SK-N-SH (cell line): ENCODE data around the gene WFDC6. TPM values are rescaled to one million over a fixed set of nuclear protein-coding genes. Genes with fewer than 3 reads are reported as not detected.

Experiments
- CTCF ChIA-PET: fragments of 300-600, 350-600 bp; formaldehyde crosslinking; extraction: SDS; loops from one replicate; lab custom pipeline; 2021; lab: Yijun Ruan, JAX
- POLR2A ChIA-PET: fragments of 350-600 bp; sonication (Branson Sonifier 250); formaldehyde crosslinking; extraction: SDS; loops from one replicate; lab custom pipeline; 2020; ENCODE audit warnings: antibody characterized with exemption, inconsistent platforms; lab: Yijun Ruan, JAX
- DNase-seq: peaks from one replicate; pipeline ENCODE4 v3.0.0; 2012
- H2AFZ ChIP-seq: fragments of 200-600 bp; sonication (generic); 2 replicates; pipeline ENCODE4 v1.8.1; 2016; ENCODE audit warnings: antibody characterized with exemption, mild to moderate bottlenecking, low read depth
- H3F3A ChIP-seq: fragments of 200-600 bp; sonication (generic); replicated peaks from 2 replicates; pipeline ENCODE3; 2016; ENCODE audit warnings: antibody characterized with exemption, mild to moderate bottlenecking; ENCODE audit not compliant: insufficient read depth
- H3K27ac ChIP-seq, 2 experiments: fragments of 200-500 bp in 1 of 2; fragments of 200-600 bp in 1 of 2; sonication (Bioruptor generic) in 1 of 2; sonication (generic), shearing (Covaris generic) in 1 of 2; 2 replicates each; pipeline versions ENCODE4 v1.5.1 to v1.6.1; 2014 to 2016; ENCODE audit warnings: low read depth in 2 of 2, inconsistent platforms in 1 of 2, low read length in 1 of 2, mild to moderate bottlenecking in 1 of 2, mixed read lengths in 1 of 2
- H3K27me3 ChIP-seq: fragments of 200-600 bp; sonication (generic), shearing (Covaris generic); 2 replicates; pipeline ENCODE4 v1.6.1; 2016; ENCODE audit warnings: mixed run types; ENCODE audit not compliant: insufficient read depth
- H3K36me3 ChIP-seq, 2 experiments: fragments of 200-500 bp in 1 of 2; fragments of 200-600 bp in 1 of 2; sonication (Bioruptor generic) in 1 of 2; sonication (generic) in 1 of 2; replicated peaks in 1 of 2; 2 replicates each; pipeline versions ENCODE3 to v1.5.1; 2014 to 2016; ENCODE audit warnings: low read length in 1 of 2, mild to moderate bottlenecking in 1 of 2; ENCODE audit not compliant: insufficient read depth in 2 of 2, control insufficient read depth in 1 of 2
- H3K4me1 ChIP-seq, 2 experiments: fragments of 200-500 bp in 1 of 2; fragments of 200-600 bp in 1 of 2; sonication (Bioruptor generic) in 1 of 2; sonication (generic), shearing (Covaris generic) in 1 of 2; 2 replicates each; pipeline versions ENCODE4 v1.5.1 to v1.6.1; 2014 to 2016; ENCODE audit warnings: low read depth in 1 of 2, low read length in 1 of 2, mixed run types in 1 of 2; ENCODE audit not compliant: insufficient read depth in 2 of 2, control insufficient read depth in 1 of 2
- H3K4me2 ChIP-seq: fragments of 200-600 bp; sonication (generic), shearing (Covaris generic); 2 replicates; pipeline ENCODE4 v1.6.1; 2017; ENCODE audit warnings: mixed run types
- H3K4me3 ChIP-seq, 2 experiments: fragments of 200-500 bp in 1 of 2; fragments of 200-600 bp in 1 of 2; sonication (Bioruptor generic) in 1 of 2; sonication (generic), shearing (Covaris generic) in 1 of 2; 2 replicates each; pipeline versions ENCODE4 v1.5.1 to v1.8.1; 2014 to 2016; ENCODE audit warnings: low read depth in 2 of 2, inconsistent platforms in 1 of 2, low read length in 1 of 2, mild to moderate bottlenecking in 1 of 2, mixed read lengths in 1 of 2, moderate library complexity in 1 of 2
- H3K79me2 ChIP-seq: fragments of 200-600 bp; sonication (generic); 2 replicates; pipeline ENCODE4 v1.8.1; 2017; ENCODE audit warnings: mild to moderate bottlenecking; ENCODE audit not compliant: insufficient read depth
- H3K9ac ChIP-seq: fragments of 200-600 bp; sonication (generic); 2 replicates; pipeline ENCODE4 v1.6.1; 2017; ENCODE audit warnings: mixed run types
- H3K9me2 ChIP-seq: fragments of 200-600 bp; sonication (generic); 2 replicates; pipeline ENCODE4 v1.6.1; 2017; ENCODE audit warnings: mixed run types
- H3K9me3 ChIP-seq: fragments of 200-600 bp; sonication (generic); 2 replicates; pipeline ENCODE4 v1.6.1; 2017; ENCODE audit warnings: mixed run types, mild to moderate bottlenecking, moderate library complexity
- H4K20me1 ChIP-seq: fragments of 200-600 bp; sonication (generic); 2 replicates; pipeline ENCODE4 v1.6.1; 2017; ENCODE audit warnings: mild to moderate bottlenecking, mixed run types; ENCODE audit not compliant: insufficient read depth
- ELF1 ChIP-seq: IDR thresholded peaks from 2 replicates; pipeline ENCODE4 v1.4.0; 2012
- FOSL2 ChIP-seq: IDR thresholded peaks from 2 replicates; pipeline ENCODE4 v1.4.0; 2012; ENCODE audit warnings: low read depth, mild to moderate bottlenecking, moderate library complexity, borderline replicate concordance
- FOXM1 ChIP-seq: IDR thresholded peaks from 2 replicates; pipeline ENCODE4 v1.4.0; 2012; ENCODE audit warnings: low read depth, mild to moderate bottlenecking
- GABPA ChIP-seq: IDR thresholded peaks from 2 replicates; pipeline ENCODE4 v1.4.0; 2012; ENCODE audit warnings: low read depth, mild to moderate bottlenecking
- GATA2 ChIP-seq: sonication (generic); formaldehyde crosslinking; IDR thresholded peaks from 2 replicates; pipeline ENCODE4 v1.5.0; 2020; ENCODE audit warnings: mild to moderate bottlenecking, missing genetic modification reagents
- POLR2AphosphoS5 ChIP-seq: IDR thresholded peaks from 2 replicates; pipeline ENCODE4 v1.6.1; 2012; ENCODE audit warnings: low read depth, low read length
- SIN3A ChIP-seq: IDR thresholded peaks from 2 replicates; pipeline ENCODE4 v1.6.1; 2012; ENCODE audit warnings: low read depth, mild to moderate bottlenecking, low read length, moderate library complexity, borderline replicate concordance
- SMC3 ChIP-seq: IDR thresholded peaks from 2 replicates; pipeline ENCODE4 v1.6.1; 2012; ENCODE audit warnings: low read depth, low read length, improper control_type of control experiment
- TCF12 ChIP-seq: IDR thresholded peaks from 2 replicates; pipeline ENCODE4 v1.4.0; 2012
- TEAD4 ChIP-seq: IDR thresholded peaks from 2 replicates; pipeline ENCODE4 v1.4.0; 2012; ENCODE audit warnings: mild to moderate bottlenecking, borderline replicate concordance; ENCODE audit not compliant: insufficient read depth
- WGBS: methylation state at CpG from one replicate; pipeline ENCODE4 v1.1.6; 2017; ENCODE audit warnings: low lambda C conversion rate; 5-methylcytosine and 5-hydroxymethylcytosine counted together
- polyA plus RNA-seq, 3 experiments: library from polyadenylated mRNA; depleted of rRNA; stranded (reverse); fragments of >200 nt; gene quantifications; 2 replicates each; pipeline ENCODE4 v1.2.3, GENCODE V29; 2012
- TF ChIP-seq, protein P1 (sequence below): IDR thresholded peaks from 2 replicates; pipeline ENCODE4 v1.6.1; 2012; ENCODE audit warnings: mild to moderate bottlenecking, low read depth, low read length, moderate library complexity
- TF ChIP-seq, protein P2 (sequence below): fragments of 150-350 bp; IDR thresholded peaks from 2 replicates; pipeline ENCODE4 v1.6.1; 2017; ENCODE audit warnings: antibody characterized with exemption, low read length, low read depth, borderline replicate concordance
- TF ChIP-seq, protein P3 (sequence below): IDR thresholded peaks from 2 replicates; pipeline ENCODE4 v1.4.0; 2012; ENCODE audit warnings: low read depth, borderline replicate concordance
- TF ChIP-seq, protein P4 (sequence below): IDR thresholded peaks from 2 replicates; pipeline ENCODE4 v1.4.0; 2012; ENCODE audit warnings: low read depth
- TF ChIP-seq, protein P5 (sequence below): IDR thresholded peaks from 2 replicates; pipeline ENCODE4 v1.4.0; 2012; ENCODE audit warnings: low read depth, borderline replicate concordance

The WFDC6 gene
- polyA plus RNA-seq, 1 of the 3 experiments (the other 2 are of a cell fraction): not detected

DNA sequence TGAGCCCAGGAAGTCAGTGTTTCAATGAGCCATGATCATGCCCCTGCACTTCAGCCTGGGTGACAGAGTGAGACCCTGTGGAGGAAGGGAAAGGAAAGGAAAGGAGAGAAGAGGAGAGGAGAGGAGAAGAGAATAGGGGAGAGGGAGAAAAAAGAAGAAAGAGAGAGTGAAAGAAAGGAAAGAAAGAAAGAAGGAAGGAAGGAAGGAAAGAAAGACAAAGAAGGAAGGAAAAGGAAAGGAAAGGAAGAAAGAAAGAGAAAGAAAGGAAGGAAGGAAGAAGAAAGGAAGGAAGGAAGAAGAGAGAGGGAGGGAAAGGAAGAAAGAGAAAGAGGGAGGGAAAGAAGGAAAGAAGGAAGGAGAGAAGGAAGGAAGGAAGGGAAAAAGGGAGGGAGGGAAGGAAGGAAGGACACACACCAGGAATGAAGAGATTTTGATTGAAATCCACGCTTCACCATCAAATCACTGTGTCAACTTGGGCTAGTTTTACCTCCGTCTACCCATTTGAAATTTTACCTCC lies 25.5 kb upstream of the WFDC6 start:
- H3F3A ChIP-seq: no peaks in the 10 kb centered on the region
- POLR2A ChIA-PET: no interaction called here
- no peak overlapping the region for H2AFZ ChIP-seq
- H3K4me2 ChIP-seq: no peak overlapping the region
- TF ChIP-seq, protein P1, sequence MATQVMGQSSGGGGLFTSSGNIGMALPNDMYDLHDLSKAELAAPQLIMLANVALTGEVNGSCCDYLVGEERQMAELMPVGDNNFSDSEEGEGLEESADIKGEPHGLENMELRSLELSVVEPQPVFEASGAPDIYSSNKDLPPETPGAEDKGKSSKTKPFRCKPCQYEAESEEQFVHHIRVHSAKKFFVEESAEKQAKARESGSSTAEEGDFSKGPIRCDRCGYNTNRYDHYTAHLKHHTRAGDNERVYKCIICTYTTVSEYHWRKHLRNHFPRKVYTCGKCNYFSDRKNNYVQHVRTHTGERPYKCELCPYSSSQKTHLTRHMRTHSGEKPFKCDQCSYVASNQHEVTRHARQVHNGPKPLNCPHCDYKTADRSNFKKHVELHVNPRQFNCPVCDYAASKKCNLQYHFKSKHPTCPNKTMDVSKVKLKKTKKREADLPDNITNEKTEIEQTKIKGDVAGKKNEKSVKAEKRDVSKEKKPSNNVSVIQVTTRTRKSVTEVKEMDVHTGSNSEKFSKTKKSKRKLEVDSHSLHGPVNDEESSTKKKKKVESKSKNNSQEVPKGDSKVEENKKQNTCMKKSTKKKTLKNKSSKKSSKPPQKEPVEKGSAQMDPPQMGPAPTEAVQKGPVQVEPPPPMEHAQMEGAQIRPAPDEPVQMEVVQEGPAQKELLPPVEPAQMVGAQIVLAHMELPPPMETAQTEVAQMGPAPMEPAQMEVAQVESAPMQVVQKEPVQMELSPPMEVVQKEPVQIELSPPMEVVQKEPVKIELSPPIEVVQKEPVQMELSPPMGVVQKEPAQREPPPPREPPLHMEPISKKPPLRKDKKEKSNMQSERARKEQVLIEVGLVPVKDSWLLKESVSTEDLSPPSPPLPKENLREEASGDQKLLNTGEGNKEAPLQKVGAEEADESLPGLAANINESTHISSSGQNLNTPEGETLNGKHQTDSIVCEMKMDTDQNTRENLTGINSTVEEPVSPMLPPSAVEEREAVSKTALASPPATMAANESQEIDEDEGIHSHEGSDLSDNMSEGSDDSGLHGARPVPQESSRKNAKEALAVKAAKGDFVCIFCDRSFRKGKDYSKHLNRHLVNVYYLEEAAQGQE: no peak
- TF ChIP-seq SIN3A: no peak
- no peak for TF ChIP-seq FOSL2
- no peak for TF ChIP-seq GABPA
- no peaks in the 10 kb centered on the region for H3K36me3 ChIP-seq
- H3K9me3 ChIP-seq: no peaks in the 10 kb centered on the region
- no peaks in the 10 kb centered on the region for H4K20me1 ChIP-seq
- H3K79me2 ChIP-seq: no peaks in the 10 kb centered on the region
- H3K9ac ChIP-seq: no peak overlapping the region
- CTCF ChIA-PET: no interaction called here
- no peak for DNase-seq
- no peak overlapping the region for H3K4me3 ChIP-seq
- H3K27me3 ChIP-seq: no peaks in the 10 kb centered on the region; the same call in 1 of the 2 replicates
- no peaks in the 10 kb centered on the region for H3K4me1 ChIP-seq
- 0% methylated on average over 2 of the region's 2 CpGs for WGBS
- H3K27ac ChIP-seq: no peak overlapping the region
- no peaks in the 10 kb centered on the region for H3K9me2 ChIP-seq

DNA sequence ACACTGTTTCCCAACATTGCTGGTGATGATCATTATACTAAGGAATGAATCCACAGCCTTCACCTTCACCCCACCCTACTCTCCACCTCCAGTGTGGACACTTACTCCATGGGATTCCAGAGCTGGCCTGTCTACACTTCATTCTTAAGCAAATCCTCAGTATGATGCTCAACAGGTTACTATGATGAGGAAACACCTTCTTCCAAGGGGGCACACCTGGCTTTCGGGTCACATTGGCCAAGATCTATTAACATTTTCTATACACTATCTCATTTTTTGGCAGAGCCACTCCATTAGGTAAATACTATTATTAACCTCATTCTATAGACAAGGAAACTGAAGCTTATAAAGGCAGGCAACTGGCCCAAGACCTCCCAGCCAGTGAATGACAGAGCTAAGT lies 15.9 kb upstream of the WFDC6 start:
- POLR2A ChIA-PET: no interaction called here
- Histone ChIP-seq H3K4me2 (no peak overlapping the region), H3K9me3 (no peaks in the 10 kb centered on the region), H3K36me3 (no peaks in the 10 kb centered on the region), H3F3A (no peaks in the 10 kb centered on the region), H3K4me3 (no peak overlapping the region), H3K9me2 (no peaks in the 10 kb centered on the region), H4K20me1 (no peaks in the 10 kb centered on the region), H3K9ac (no peak overlapping the region), H3K4me1 (no peaks in the 10 kb centered on the region), H3K79me2 (no peaks in the 10 kb centered on the region), H3K27me3 (no peaks in the 10 kb centered on the region; the same call in 1 of the 2 replicates), H2AFZ (no peak overlapping the region), H3K27ac (no peak overlapping the region)
- no peak for DNase-seq
- 0% methylated on average over 1 of the region's 1 CpG for WGBS
- CTCF ChIA-PET: interaction anchor here (1.0 kb wide), 1 partner anchor 216 kb away, joined by 3 read pairs; no protein-coding TSS in a partner anchor
- TF ChIP-seq FOSL2 (no peak), POLR2AphosphoS5 (no peak), ELF1 (no peak), TEAD4 (no peak), SMC3 (no peak), FOXM1 (no peak), GATA2 (CRISPR knock-in tag) (no peak), SIN3A (no peak), TCF12 (no peak)
- TF ChIP-seq, protein P2, sequence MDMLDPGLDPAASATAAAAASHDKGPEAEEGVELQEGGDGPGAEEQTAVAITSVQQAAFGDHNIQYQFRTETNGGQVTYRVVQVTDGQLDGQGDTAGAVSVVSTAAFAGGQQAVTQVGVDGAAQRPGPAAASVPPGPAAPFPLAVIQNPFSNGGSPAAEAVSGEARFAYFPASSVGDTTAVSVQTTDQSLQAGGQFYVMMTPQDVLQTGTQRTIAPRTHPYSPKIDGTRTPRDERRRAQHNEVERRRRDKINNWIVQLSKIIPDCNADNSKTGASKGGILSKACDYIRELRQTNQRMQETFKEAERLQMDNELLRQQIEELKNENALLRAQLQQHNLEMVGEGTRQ: no peak
- TF ChIP-seq, protein P3, sequence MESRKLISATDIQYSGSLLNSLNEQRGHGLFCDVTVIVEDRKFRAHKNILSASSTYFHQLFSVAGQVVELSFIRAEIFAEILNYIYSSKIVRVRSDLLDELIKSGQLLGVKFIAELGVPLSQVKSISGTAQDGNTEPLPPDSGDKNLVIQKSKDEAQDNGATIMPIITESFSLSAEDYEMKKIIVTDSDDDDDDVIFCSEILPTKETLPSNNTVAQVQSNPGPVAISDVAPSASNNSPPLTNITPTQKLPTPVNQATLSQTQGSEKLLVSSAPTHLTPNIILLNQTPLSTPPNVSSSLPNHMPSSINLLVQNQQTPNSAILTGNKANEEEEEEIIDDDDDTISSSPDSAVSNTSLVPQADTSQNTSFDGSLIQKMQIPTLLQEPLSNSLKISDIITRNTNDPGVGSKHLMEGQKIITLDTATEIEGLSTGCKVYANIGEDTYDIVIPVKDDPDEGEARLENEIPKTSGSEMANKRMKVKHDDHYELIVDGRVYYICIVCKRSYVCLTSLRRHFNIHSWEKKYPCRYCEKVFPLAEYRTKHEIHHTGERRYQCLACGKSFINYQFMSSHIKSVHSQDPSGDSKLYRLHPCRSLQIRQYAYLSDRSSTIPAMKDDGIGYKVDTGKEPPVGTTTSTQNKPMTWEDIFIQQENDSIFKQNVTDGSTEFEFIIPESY: no peak
- TF ChIP-seq, protein P1: no peak
- TF ChIP-seq, protein P4, sequence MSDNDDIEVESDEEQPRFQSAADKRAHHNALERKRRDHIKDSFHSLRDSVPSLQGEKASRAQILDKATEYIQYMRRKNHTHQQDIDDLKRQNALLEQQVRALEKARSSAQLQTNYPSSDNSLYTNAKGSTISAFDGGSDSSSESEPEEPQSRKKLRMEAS: no peak
- TF ChIP-seq, protein P5, sequence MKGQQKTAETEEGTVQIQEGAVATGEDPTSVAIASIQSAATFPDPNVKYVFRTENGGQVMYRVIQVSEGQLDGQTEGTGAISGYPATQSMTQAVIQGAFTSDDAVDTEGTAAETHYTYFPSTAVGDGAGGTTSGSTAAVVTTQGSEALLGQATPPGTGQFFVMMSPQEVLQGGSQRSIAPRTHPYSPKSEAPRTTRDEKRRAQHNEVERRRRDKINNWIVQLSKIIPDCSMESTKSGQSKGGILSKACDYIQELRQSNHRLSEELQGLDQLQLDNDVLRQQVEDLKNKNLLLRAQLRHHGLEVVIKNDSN: no peak
